Heart left ventricle (tissue), 13 donors: ENCODE measurements around the gene PPP1R14B.

Source experiments
- CTCF ChIP-seq, 12 donors: fragments of 200-600 bp; sonication (generic) in 4 of 12; IDR thresholded peaks; one replicate each; pipeline versions ENCODE4 v1.5.0 to v1.8.0; 2018 to 2022; ENCODE audit warnings: antibody characterized with exemption in 12 of 12, mild to moderate bottlenecking in 5 of 12
- POLR2A ChIP-seq, 2 donors: fragments of 450-650 bp; IDR thresholded peaks; one replicate each; pipeline ENCODE4 v1.6.1; 2017; ENCODE audit warnings: antibody characterized with exemption in 2 of 2, mild to moderate bottlenecking in 2 of 2, moderate library complexity in 2 of 2
- donor health status: ischemic (EF 13 %, LVEDD 7.1; RV severe dilation, severe dysfunction).
- donor health status: DM: no; HTN: yes; CAD: no.
- donor health status: DM: no; HTN: no; CAD: no.
- donor health status: ischemic (EF 25% LVEDD 6.9; RV normal size, moderate dysfunction).
- donor health status: ischemic (EF 25% LVEDD 5.7; RV mildly dilated, moderate dysfunction).
- donor health status: ischemic (EF 35%, LVEDD 5.7; RV mildly dilated, moderate dysfunction).
- donor health status: nonischemic (EF 11% LVEDD 7.7; RV severe dilation, severe dysfunction).
- donor health status: DM: yes; HTN: yes; CAD: no.
- donor health status: PGD.
- donor health status: ischemic (EF 29% LVEDD 5.4; RV normal size, mild dysfunction).
- donor health status: nonischemic (EF 23%, LVEDD 6.1; RV moderate dilation, normal function).

- TF ChIP-seq CTCF (IDR thresholded peaks at IDR 0.05): no peak
- no peak for TF ChIP-seq POLR2A (IDR thresholded peaks at IDR 0.05)
These were observed 2.6 kb downstream of the PPP1R14B start for GRCh38 chr11:64244107-64244506.
